GM18868 (cell line): ENCODE data around the gene WSB1.

Experiments used
- ATAC-seq: cut with Tn5 transposase; IDR thresholded peaks from one replicate; pipeline ENCODE4 v1.9.1; 2021; ENCODE audit warnings: mild to moderate bottlenecking, moderate library complexity; ENCODE audit not compliant: unreplicated experiment

Gene WSB1

GRCh38 chr17:27354491-27355081 is 60.7 kb downstream of the WSB1 start:
- ATAC-seq = no peak

- ATAC-seq = no peak
Observed at GRCh38 chr17:27355419-27355818, 61.5 kb downstream of the WSB1 start.

GRCh38 chr17:27356091-27356705 is 62.3 kb downstream of the WSB1 start:
- no peak for ATAC-seq

GRCh38 chr17:27357236-27357635 is 63.3 kb downstream of the WSB1 start:
- no peak for ATAC-seq

GRCh38 chr17:27360507-27360906 is 66.6 kb downstream of the WSB1 start:
- ATAC-seq = no peak

- ATAC-seq = no peak
Observed at GRCh38 chr17:27361695-27362094, 67.8 kb downstream of the WSB1 start.

- no peak for ATAC-seq
Observed at GRCh38 chr17:27362503-27362902, 68.6 kb downstream of the WSB1 start.

GRCh38 chr17:27362909-27363308 is 69.0 kb downstream of the WSB1 start:
- ATAC-seq = no peak

- no peak for ATAC-seq
Observed at GRCh38 chr17:27363326-27363725, 69.4 kb downstream of the WSB1 start.
